ENCODE results near the gene CISD2.
A peak's percentile ranks its signal among the peaks of the same experiment; 100 is the strongest.
"Not testable (repeated sequence)": the region's sequence is repeated elsewhere in the genome, so short reads cannot be mapped to it uniquely, and the experiment has no call there.

CISD2 gene

GRCh38 chr4:102850370-102850769, 18.4 kb upstream of the CISD2 start:
- no peak for DNase-seq

GRCh38 chr4:102858828-102859464, 9.8 kb upstream of the CISD2 start:
- DNase-seq, result no peak

- no peak for DNase-seq
Observed at GRCh38 chr4:102860611-102861324, 8.0 kb upstream of the CISD2 start.

GRCh38 chr4:102862016-102862415, 6.8 kb upstream of the CISD2 start:
- no peak for DNase-seq

- no peak for DNase-seq
Observed at GRCh38 chr4:102862747-102863146, 6.0 kb upstream of the CISD2 start.

- not testable (repeated sequence) for DNase-seq
Observed at GRCh38 chr4:102865327-102865726, 3.5 kb upstream of the CISD2 start.

GRCh38 chr4:102867278-102868152, 1.3 kb upstream of the CISD2 start:
- no peak for DNase-seq

- no peak for DNase-seq
Observed at GRCh38 chr4:102868153-102868780, 525 bp upstream of the CISD2 start.

- no peak for DNase-seq
Observed at GRCh38 chr4:102869569-102870197, 891 bp downstream of the CISD2 start.

- no peak for DNase-seq
Observed at GRCh38 chr4:102871772-102872171, 3.0 kb downstream of the CISD2 start.

- not testable (repeated sequence) for DNase-seq
Observed at GRCh38 chr4:102877477-102878106, 8.8 kb downstream of the CISD2 start.

- DNase-seq, result peak; percentile 18
Observed at GRCh38 chr4:102878349-102878748, 9.6 kb downstream of the CISD2 start.

- no peak for DNase-seq
Observed at GRCh38 chr4:102878901-102879300, 10.1 kb downstream of the CISD2 start.

GRCh38 chr4:102881343-102881742, 12.6 kb downstream of the CISD2 start:
- DNase-seq, result no peak

- DNase-seq, result no peak
Observed at GRCh38 chr4:102883278-102883677, 14.5 kb downstream of the CISD2 start.

GRCh38 chr4:102888570-102888969, 19.8 kb downstream of the CISD2 start:
- DNase-seq, result not testable (repeated sequence)

- DNase-seq, result not testable (repeated sequence)
Observed at GRCh38 chr4:102889866-102890265, 21.1 kb downstream of the CISD2 start.

- not testable (repeated sequence) for DNase-seq
Observed at GRCh38 chr4:102896547-102896946, 27.8 kb downstream of the CISD2 start.

- not testable (repeated sequence) for DNase-seq
Observed at GRCh38 chr4:102897610-102898009, 28.8 kb downstream of the CISD2 start.

GRCh38 chr4:102901804-102902203, 33.0 kb downstream of the CISD2 start:
- no peak for DNase-seq

- no peak for DNase-seq
Observed at GRCh38 chr4:102918859-102919258, 50.1 kb downstream of the CISD2 start.

- not testable (repeated sequence) for DNase-seq
Observed at GRCh38 chr4:102919697-102920096, 50.9 kb downstream of the CISD2 start.

Data from CD4-positive, alpha-beta T cell treated with Interleukin-15 for 1 hour (primary cell).